ENCODE results near the gene SLC22A25. TPM values are rescaled to one million over a fixed set of nuclear protein-coding genes. Genes with fewer than 3 reads are reported as not detected.

The SLC22A25 gene
- not detected in 2 replicates for polyA plus RNA-seq (2013)

DNA sequence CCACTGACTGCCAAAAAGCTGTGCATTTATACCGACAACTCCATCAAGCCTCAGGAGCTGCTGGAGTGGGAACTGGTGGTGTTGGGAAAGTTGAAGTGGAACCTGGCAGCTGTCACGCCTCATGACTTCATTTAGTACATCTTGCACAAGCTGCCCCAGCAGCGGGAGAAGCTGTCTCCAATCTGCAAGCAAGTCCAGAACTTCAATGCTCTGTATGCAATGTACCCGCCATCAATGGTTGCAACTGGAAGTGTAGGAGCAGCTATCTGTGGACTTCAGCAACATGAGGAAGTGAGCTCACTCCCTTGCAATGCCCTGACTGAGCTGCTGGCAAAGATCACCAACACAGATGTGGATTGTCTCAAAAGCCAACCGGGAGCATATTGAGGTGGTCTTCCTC is at the start of gene SLC22A25:
Gene SLC22A25, minus strand, starts transcription at position 67 of the 400 bp plus-strand sequence. CDS start 13,947 bp downstream, outside the sequence.
- no peaks in the 10 kb centered on the region for H3K79me2 ChIP-seq (ENCODE audit: control insufficient read depth, insufficient read depth, low read length, poor library complexity)
- no peak within 1 kb of the TSS for H2BK120ac ChIP-seq (ENCODE audit: insufficient read depth, low read length, poor library complexity)
- H2BK12ac ChIP-seq (ENCODE audit: low read length): no peak within 1 kb of the TSS
- no peak within 1 kb of the TSS for H4K12ac ChIP-seq (ENCODE audit: low read depth, low read length)
- no peak within 1 kb of the TSS for H2AK5ac ChIP-seq (ENCODE audit: low read length)
- WGBS (ENCODE audit: extremely low coverage, insufficient coverage, insufficient read length): no CpG with 5 or more reads among the region's 5 CpGs
- no peak within 1 kb of the TSS for H4K91ac ChIP-seq (ENCODE audit: low read depth, low read length)
- no peaks in the 10 kb centered on the region for H3K36me3 ChIP-seq (ENCODE audit: control insufficient read depth in 1 of 2, insufficient read depth in 2 of 2, low read length in 2 of 2)
- no peak within 1 kb of the TSS for H3K4me3 ChIP-seq (ENCODE audit: low read depth, low read length)
- no peak within 1 kb of the TSS for H3K4ac ChIP-seq (ENCODE audit: low read depth, low read length)
- DNase-seq: peak in 1 of 2 donors; percentile 5
- no peak within 1 kb of the TSS for H3K27ac ChIP-seq (ENCODE audit: low read depth, low read length)
- no peak within 1 kb of the TSS for H3K9ac ChIP-seq (ENCODE audit: low read length)
- H3K23ac ChIP-seq (ENCODE audit: low read length): no peak within 1 kb of the TSS
- H3K18ac ChIP-seq (ENCODE audit: low read length): no peak within 1 kb of the TSS
- no peak within 1 kb of the TSS for H2BK5ac ChIP-seq (ENCODE audit: low read depth, low read length, poor library complexity)
- no peak within 1 kb of the TSS for H3K4me2 ChIP-seq (ENCODE audit: low read length)
- H3K14ac ChIP-seq (ENCODE audit: low read length): no peak within 1 kb of the TSS
- no peak within 1 kb of the TSS for H2AFZ ChIP-seq (ENCODE audit: insufficient read depth, low read length, poor library complexity)
- no peaks in the 10 kb centered on the region for H3K27me3 ChIP-seq (ENCODE audit: insufficient read depth, low read length)
- H4K8ac ChIP-seq (ENCODE audit: low read depth, low read length): no peak within 1 kb of the TSS
- peaks cover 2% of the 10 kb centered on the region for H3K9me3 ChIP-seq (ENCODE audit: insufficient read depth, low read depth, low read length)
- H3K4me1 ChIP-seq (ENCODE audit: control insufficient read depth in 1 of 2, insufficient read depth in 2 of 2, low read length in 2 of 2): no peaks in the 10 kb centered on the region
- H3K79me1 ChIP-seq (ENCODE audit: low read length): no peaks in the 10 kb centered on the region

DNA sequence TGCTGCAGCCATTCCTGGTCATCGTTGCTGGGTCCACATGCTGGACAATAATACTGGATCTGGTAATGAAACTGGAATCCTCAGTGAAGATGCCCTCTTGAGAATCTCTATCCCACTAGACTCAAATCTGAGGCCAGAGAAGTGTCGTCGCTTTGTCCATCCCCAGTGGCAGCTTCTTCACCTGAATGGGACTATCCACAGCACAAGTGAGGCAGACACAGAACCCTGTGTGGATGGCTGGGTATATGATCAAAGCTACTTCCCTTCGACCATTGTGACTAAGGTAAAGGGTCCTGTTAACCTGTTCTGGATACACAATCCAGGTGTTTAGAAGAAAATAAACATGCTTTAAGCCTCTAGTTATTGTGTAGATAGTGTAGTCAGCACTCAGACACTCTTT is 46.9 kb upstream of the SLC22A25 start:
- Histone ChIP-seq H3K4me3 (ENCODE audit: low read depth, low read length) (no peak overlapping the region), H3K9me3 (ENCODE audit: insufficient read depth, low read depth, low read length) (no peaks in the 10 kb centered on the region), H4K91ac (ENCODE audit: low read depth, low read length) (no peak overlapping the region), H3K27me3 (ENCODE audit: insufficient read depth, low read length) (no peaks in the 10 kb centered on the region), H3K18ac (ENCODE audit: low read length) (no peak overlapping the region), H2AFZ (ENCODE audit: insufficient read depth, low read length, poor library complexity) (no peak overlapping the region), H3K79me2 (ENCODE audit: control insufficient read depth, insufficient read depth, low read length, poor library complexity) (no peaks in the 10 kb centered on the region), H2BK5ac (ENCODE audit: low read depth, low read length, poor library complexity) (no peak overlapping the region), H3K4ac (ENCODE audit: low read depth, low read length) (no peak overlapping the region), H3K27ac (ENCODE audit: low read depth, low read length) (no peak overlapping the region), H3K4me1 (ENCODE audit: control insufficient read depth in 1 of 2, insufficient read depth in 2 of 2, low read length in 2 of 2) (no peaks in the 10 kb centered on the region), H4K8ac (ENCODE audit: low read depth, low read length) (no peak overlapping the region), H3K14ac (ENCODE audit: low read length) (no peak overlapping the region), H4K12ac (ENCODE audit: low read depth, low read length) (no peak overlapping the region), H3K79me1 (ENCODE audit: low read length) (no peaks in the 10 kb centered on the region), H3K23ac (ENCODE audit: low read length) (no peak overlapping the region), H2BK120ac (ENCODE audit: insufficient read depth, low read length, poor library complexity) (no peak overlapping the region), H3K36me3 (ENCODE audit: control insufficient read depth in 1 of 2, insufficient read depth in 2 of 2, low read length in 2 of 2) (no peaks in the 10 kb centered on the region), H3K9ac (ENCODE audit: low read length) (no peak overlapping the region), H3K4me2 (ENCODE audit: low read length) (no peak overlapping the region), H2AK5ac (ENCODE audit: low read length) (no peak overlapping the region), H2BK12ac (ENCODE audit: low read length) (no peak overlapping the region)
- no peak for DNase-seq
- WGBS (ENCODE audit: extremely low coverage, insufficient coverage, insufficient read length): no CpG with 5 or more reads among the region's 4 CpGs

DNA sequence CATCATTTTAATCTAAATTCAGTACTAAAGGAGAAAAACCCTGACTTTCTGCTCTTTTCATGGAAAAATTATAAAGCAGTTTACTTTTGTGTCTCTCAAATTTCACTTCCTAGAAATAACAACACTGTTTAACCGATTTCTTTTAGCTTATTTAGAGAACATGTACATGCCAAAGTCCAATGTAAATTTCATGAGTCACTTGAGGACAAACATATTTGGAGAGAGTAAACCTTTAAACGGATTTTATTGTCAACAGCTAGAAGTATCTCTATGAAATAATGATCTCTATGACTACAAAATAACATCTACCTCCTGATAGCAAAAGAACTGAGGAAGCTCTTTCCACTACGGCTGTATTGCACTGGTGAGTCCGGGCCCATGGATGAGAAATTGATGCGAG is 46.3 kb upstream of the SLC22A25 start:
- no peaks in the 10 kb centered on the region for H3K79me2 ChIP-seq (ENCODE audit: control insufficient read depth, insufficient read depth, low read length, poor library complexity)
- no peak overlapping the region for H2AK5ac ChIP-seq (ENCODE audit: low read length)
- no peak overlapping the region for H2BK5ac ChIP-seq (ENCODE audit: low read depth, low read length, poor library complexity)
- no peak overlapping the region for H2AFZ ChIP-seq (ENCODE audit: insufficient read depth, low read length, poor library complexity)
- no peaks in the 10 kb centered on the region for H3K27me3 ChIP-seq (ENCODE audit: insufficient read depth, low read length)
- no peak overlapping the region for H3K4me2 ChIP-seq (ENCODE audit: low read length)
- no peak overlapping the region for H2BK120ac ChIP-seq (ENCODE audit: insufficient read depth, low read length, poor library complexity)
- H3K9ac ChIP-seq (ENCODE audit: low read length): no peak overlapping the region
- H3K9me3 ChIP-seq (ENCODE audit: insufficient read depth, low read depth, low read length): no peaks in the 10 kb centered on the region
- no peak overlapping the region for H4K91ac ChIP-seq (ENCODE audit: low read depth, low read length)
- H3K4me1 ChIP-seq (ENCODE audit: control insufficient read depth in 1 of 2, insufficient read depth in 2 of 2, low read length in 2 of 2): no peaks in the 10 kb centered on the region
- H3K27ac ChIP-seq (ENCODE audit: low read depth, low read length): no peak overlapping the region
- H3K79me1 ChIP-seq (ENCODE audit: low read length): no peaks in the 10 kb centered on the region
- H3K23ac ChIP-seq (ENCODE audit: low read length): no peak overlapping the region
- H4K8ac ChIP-seq (ENCODE audit: low read depth, low read length): no peak overlapping the region
- H3K4ac ChIP-seq (ENCODE audit: low read depth, low read length): no peak overlapping the region
- no peak overlapping the region for H3K18ac ChIP-seq (ENCODE audit: low read length)
- H3K14ac ChIP-seq (ENCODE audit: low read length): no peak overlapping the region
- DNase-seq: no peak
- no peaks in the 10 kb centered on the region for H3K36me3 ChIP-seq (ENCODE audit: control insufficient read depth in 1 of 2, insufficient read depth in 2 of 2, low read length in 2 of 2)
- H3K4me3 ChIP-seq (ENCODE audit: low read depth, low read length): no peak overlapping the region
- no CpG with 5 or more reads among the region's 5 CpGs for WGBS (ENCODE audit: extremely low coverage, insufficient coverage, insufficient read length)
- no peak overlapping the region for H2BK12ac ChIP-seq (ENCODE audit: low read length)
- H4K12ac ChIP-seq (ENCODE audit: low read depth, low read length): no peak overlapping the region

DNA sequence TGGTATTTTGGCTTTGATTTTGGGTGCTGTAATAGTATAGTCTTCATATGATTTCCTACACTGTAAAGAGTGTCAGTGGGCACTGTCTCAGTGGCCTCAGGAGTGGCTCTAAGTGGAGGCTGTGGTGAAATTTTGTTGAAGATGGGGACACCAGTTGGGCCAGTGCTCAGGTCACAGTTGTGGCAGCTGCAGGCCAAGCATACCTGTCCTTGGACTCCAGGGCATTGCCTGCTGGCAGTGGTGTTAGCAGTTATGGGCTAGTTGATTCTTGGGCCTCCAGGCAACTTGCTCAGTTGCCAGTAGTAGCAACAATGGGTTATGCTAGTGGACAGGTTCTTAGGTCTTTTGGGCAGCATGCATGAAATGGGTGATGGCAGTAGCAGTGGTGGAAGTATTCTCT is 39.2 kb upstream of the SLC22A25 start:
- H2AFZ ChIP-seq (ENCODE audit: insufficient read depth, low read length, poor library complexity): no peak overlapping the region
- no peak overlapping the region for H3K9ac ChIP-seq (ENCODE audit: low read length)
- no peaks in the 10 kb centered on the region for H3K79me1 ChIP-seq (ENCODE audit: low read length)
- DNase-seq: peak in 1 of 2 donors; percentile 71
- H3K4me1 ChIP-seq (ENCODE audit: control insufficient read depth in 1 of 2, insufficient read depth in 2 of 2, low read length in 2 of 2): no peaks in the 10 kb centered on the region
- no peaks in the 10 kb centered on the region for H3K36me3 ChIP-seq (ENCODE audit: control insufficient read depth in 1 of 2, insufficient read depth in 2 of 2, low read length in 2 of 2)
- H4K12ac ChIP-seq (ENCODE audit: low read depth, low read length): no peak overlapping the region
- H2AK5ac ChIP-seq (ENCODE audit: low read length): no peak overlapping the region
- no peak overlapping the region for H4K8ac ChIP-seq (ENCODE audit: low read depth, low read length)
- H3K4me3 ChIP-seq (ENCODE audit: low read depth, low read length): no peak overlapping the region
- H3K9me3 ChIP-seq (ENCODE audit: insufficient read depth, low read depth, low read length): peaks cover 2% of the 10 kb centered on the region
- no peak overlapping the region for H2BK120ac ChIP-seq (ENCODE audit: insufficient read depth, low read length, poor library complexity)
- no peak overlapping the region for H3K14ac ChIP-seq (ENCODE audit: low read length)
- H3K4me2 ChIP-seq (ENCODE audit: low read length): no peak overlapping the region
- H4K91ac ChIP-seq (ENCODE audit: low read depth, low read length): no peak overlapping the region
- no peaks in the 10 kb centered on the region for H3K79me2 ChIP-seq (ENCODE audit: control insufficient read depth, insufficient read depth, low read length, poor library complexity)
- H3K18ac ChIP-seq (ENCODE audit: low read length): no peak overlapping the region
- no peak overlapping the region for H2BK12ac ChIP-seq (ENCODE audit: low read length)
- H2BK5ac ChIP-seq (ENCODE audit: low read depth, low read length, poor library complexity): no peak overlapping the region
- H3K27me3 ChIP-seq (ENCODE audit: insufficient read depth, low read length): no peaks in the 10 kb centered on the region
- no peak overlapping the region for H3K4ac ChIP-seq (ENCODE audit: low read depth, low read length)
- no peak overlapping the region for H3K23ac ChIP-seq (ENCODE audit: low read length)
- H3K27ac ChIP-seq (ENCODE audit: low read depth, low read length): no peak overlapping the region
